Activated CD4-positive, CD25-positive, alpha-beta regulatory T cell (primary cell): Measurements from ENCODE around the gene EOMES.

Experiments
- DNase-seq, 4 experiments: peaks; one replicate each; lab custom pipeline; 2025; lab: John Stamatoyannopoulos, UW

EOMES gene

GRCh38 chr3:27720899-27721716 is 1.0 kb downstream of the EOMES start:
- DNase-seq = no peak

GRCh38 chr3:27719314-27720003 is 2.7 kb downstream of the EOMES start:
- no peak for DNase-seq

GRCh38 chr3:27718459-27718858 is 3.7 kb downstream of the EOMES start:
- DNase-seq = no peak

- DNase-seq = no peak
Observed at GRCh38 chr3:27717200-27717852, 4.8 kb downstream of the EOMES start.

- DNase-seq = no peak
Observed at GRCh38 chr3:27716309-27716708, 5.8 kb downstream of the EOMES start.

- no peak for DNase-seq
Observed at GRCh38 chr3:27715863-27716262, 6.3 kb downstream of the EOMES start.

GRCh38 chr3:27715454-27715806 is 6.7 kb downstream of the EOMES start:
- DNase-seq = no peak

GRCh38 chr3:27714692-27715453 is 7.2 kb downstream of the EOMES start:
- DNase-seq = no peak

GRCh38 chr3:27714146-27714526 is 8.0 kb downstream of the EOMES start:
- DNase-seq = no peak

GRCh38 chr3:27713435-27714145 is 8.5 kb downstream of the EOMES start:
- DNase-seq = no peak

- no peak for DNase-seq
Observed at GRCh38 chr3:27713078-27713423, 9.1 kb downstream of the EOMES start.

- DNase-seq = peak; percentile 36 to 58 (median 48)
Observed at GRCh38 chr3:27712136-27713077, 9.7 kb downstream of the EOMES start.

GRCh38 chr3:27708250-27708649 is 13.9 kb downstream of the EOMES start:
- DNase-seq = no peak

- no peak for DNase-seq
Observed at GRCh38 chr3:27699067-27699466, 23.1 kb downstream of the EOMES start.

GRCh38 chr3:27696906-27697305 is 25.2 kb downstream of the EOMES start:
- DNase-seq = no peak

GRCh38 chr3:27695636-27696035 is 26.5 kb downstream of the EOMES start:
- DNase-seq = no peak

GRCh38 chr3:27688053-27688452 is 34.1 kb downstream of the EOMES start:
- DNase-seq = no peak

- DNase-seq = no peak
Observed at GRCh38 chr3:27686642-27687041, 35.5 kb downstream of the EOMES start.

- DNase-seq = no peak
Observed at GRCh38 chr3:27685474-27685873, 36.6 kb downstream of the EOMES start.

GRCh38 chr3:27684302-27684701 is 37.8 kb downstream of the EOMES start:
- DNase-seq = no peak
